RWPE1 (cell line): ENCODE results near the gene EXD1.
"Not testable (repeated sequence)": the region's sequence is repeated elsewhere in the genome, so short reads cannot be mapped to it uniquely, and the experiment has no call there.

Source experiments
- CTCF ChIA-PET: fragments of 350-600 bp; sonication (Branson Sonifier 250); formaldehyde crosslinking; extraction: SDS; loops from one replicate; lab custom pipeline; 2021; lab: Yijun Ruan, JAX
- POLR2A ChIA-PET: fragments of 400-600 bp; formaldehyde crosslinking; extraction: SDS; loops from one replicate; lab custom pipeline; 2020; ENCODE audit warnings: antibody characterized with exemption; ENCODE audit not compliant: low non-redundant PET; lab: Yijun Ruan, JAX
- DNase-seq: peaks from one replicate; pipeline ENCODE4 v3.0.0; 2012; ENCODE audit warnings: low spot score
- H3K27ac ChIP-seq: fragments of 450-650 bp; 2 replicates; pipeline ENCODE4 v1.5.1; 2017
- TF ChIP-seq, protein P1 (sequence below): fragments of 450-650 bp; conservative IDR thresholded peaks from 2 replicates; pipeline ENCODE4 v1.5.1; 2017; ENCODE audit warnings: low read depth, mild to moderate bottlenecking

Gene EXD1

DNA sequence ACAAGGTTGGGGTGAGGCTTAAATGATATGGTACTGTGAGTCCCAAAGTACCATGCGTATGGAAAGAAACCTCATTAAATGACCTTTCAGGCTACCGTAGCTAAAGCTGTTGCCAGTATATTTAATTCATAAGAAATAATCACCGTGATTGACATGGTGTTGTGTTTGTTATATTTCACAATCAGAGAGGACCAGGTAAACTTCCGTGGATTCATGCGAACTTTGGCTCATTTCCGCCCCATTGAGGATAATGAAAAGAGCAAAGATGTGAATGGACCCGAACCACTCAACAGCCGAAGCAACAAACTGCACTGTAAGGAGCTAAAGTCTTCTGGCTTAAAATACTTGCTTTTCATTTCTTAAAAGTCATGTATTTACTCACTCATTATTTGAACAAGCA lies 32.0 kb upstream of the EXD1 start:
- ChIA-PET POLR2A (no interaction called here), CTCF (no interaction called here)
- DNase-seq: no peak
- H3K27ac ChIP-seq: no peak overlapping the region
- TF ChIP-seq, protein P1, sequence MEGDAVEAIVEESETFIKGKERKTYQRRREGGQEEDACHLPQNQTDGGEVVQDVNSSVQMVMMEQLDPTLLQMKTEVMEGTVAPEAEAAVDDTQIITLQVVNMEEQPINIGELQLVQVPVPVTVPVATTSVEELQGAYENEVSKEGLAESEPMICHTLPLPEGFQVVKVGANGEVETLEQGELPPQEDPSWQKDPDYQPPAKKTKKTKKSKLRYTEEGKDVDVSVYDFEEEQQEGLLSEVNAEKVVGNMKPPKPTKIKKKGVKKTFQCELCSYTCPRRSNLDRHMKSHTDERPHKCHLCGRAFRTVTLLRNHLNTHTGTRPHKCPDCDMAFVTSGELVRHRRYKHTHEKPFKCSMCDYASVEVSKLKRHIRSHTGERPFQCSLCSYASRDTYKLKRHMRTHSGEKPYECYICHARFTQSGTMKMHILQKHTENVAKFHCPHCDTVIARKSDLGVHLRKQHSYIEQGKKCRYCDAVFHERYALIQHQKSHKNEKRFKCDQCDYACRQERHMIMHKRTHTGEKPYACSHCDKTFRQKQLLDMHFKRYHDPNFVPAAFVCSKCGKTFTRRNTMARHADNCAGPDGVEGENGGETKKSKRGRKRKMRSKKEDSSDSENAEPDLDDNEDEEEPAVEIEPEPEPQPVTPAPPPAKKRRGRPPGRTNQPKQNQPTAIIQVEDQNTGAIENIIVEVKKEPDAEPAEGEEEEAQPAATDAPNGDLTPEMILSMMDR: no peak

DNA sequence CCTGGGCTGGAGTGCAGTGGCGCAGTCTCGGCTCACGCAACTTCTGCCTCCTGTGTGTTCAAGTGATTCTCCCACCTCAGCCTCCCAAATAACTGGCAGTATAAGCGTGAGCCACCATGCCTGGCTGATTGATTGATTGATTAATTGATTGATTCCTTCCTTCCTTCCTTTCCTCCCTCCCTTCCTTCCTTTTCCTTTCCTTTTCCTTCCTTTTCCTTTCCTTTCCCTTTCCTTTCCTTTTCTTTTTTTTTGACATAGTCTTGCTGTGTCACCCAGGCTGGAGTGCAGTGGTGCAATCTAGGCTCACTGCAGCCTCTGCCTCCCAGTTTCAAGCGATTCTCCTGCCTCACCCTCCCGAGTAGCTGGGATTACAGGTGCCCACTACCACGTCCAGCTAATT lies 30.4 kb upstream of the EXD1 start:
- H3K27ac ChIP-seq, DNase-seq, POLR2A ChIA-PET, CTCF ChIA-PET: not testable (repeated sequence)

DNA sequence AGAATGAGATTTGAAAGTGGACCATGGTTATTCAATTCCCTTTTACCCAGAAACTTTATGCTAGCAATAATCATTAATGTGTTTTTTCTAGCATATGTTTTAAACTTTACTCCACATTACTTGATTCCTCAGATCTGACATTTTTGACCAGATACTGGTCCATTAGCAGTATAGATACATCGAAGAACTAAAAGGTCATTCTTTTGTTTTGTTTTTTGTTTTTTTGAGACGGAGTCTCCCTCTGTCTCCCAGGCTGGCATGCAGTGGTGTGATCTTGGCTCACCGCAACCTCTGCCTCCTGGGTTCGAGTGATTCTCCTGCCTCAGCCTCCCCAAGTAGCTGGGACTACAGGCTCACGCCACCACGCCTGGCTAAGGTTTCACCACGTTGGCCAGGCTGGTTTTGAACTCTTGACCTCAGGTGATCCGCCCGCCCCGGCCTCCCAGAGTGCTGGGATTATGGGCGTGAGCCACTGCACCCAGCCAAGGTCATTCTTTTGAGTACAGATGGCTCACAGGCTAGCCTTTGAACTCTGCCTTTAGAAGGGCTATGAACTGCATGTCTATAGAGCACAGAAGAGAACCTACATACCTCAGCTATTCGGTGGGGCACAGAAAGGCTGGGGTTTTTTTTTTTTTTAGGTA lies 29.1 kb upstream of the EXD1 start:
- TF ChIP-seq, protein P1: no peak
- no peak overlapping the region for H3K27ac ChIP-seq

DNA sequence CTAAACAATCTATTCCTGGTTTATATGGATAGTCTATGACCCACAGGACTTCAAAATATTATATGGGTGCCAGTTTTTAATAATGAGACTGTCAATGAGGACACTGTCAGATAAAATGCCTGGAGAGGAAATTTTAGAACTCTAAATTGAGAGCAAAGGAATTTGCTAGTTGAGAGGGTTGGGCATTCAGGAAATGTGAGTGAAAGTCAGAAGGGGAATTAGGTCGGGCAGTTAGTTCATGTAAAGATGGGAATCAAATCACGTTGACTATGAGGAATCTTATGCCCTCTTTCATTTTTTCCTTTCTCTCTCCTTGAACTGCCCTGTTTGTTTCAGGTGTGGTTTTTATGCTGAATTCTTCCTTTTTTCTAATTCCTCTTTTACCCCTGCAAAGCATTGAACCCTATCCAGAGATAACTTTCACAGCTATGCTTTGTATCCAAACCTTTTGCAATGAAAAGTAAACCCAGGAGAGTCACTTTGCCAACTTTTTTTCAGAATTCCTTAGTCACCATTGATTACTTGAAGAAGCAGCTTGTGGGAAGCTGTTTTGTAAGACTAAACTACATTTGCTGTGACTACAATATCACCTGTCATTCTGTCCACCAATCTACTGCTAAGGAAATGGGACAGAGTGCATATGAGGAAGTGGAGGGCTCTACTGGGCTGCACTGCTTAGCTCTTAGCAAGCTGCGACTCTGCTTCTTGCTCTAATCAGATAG lies 28.4 kb upstream of the EXD1 start:
- DNase-seq: no peak
- ChIA-PET CTCF (interaction anchor here (0.6 kb wide), 2 partner anchors 46 to 51 kb away, joined by 3 to 6 read pairs; no protein-coding TSS in a partner anchor), POLR2A (no interaction called here)
- TF ChIP-seq, protein P1: no peak
- no peak overlapping the region for H3K27ac ChIP-seq

More for the DNA sequence above, 29.1 kb upstream of the EXD1 start:
- DNase-seq: no peak
- ChIA-PET POLR2A (no interaction called here), CTCF (interaction anchor here (0.6 kb wide), 2 partner anchors 46 to 52 kb away, joined by 3 to 6 read pairs; no protein-coding TSS in a partner anchor)

DNA sequence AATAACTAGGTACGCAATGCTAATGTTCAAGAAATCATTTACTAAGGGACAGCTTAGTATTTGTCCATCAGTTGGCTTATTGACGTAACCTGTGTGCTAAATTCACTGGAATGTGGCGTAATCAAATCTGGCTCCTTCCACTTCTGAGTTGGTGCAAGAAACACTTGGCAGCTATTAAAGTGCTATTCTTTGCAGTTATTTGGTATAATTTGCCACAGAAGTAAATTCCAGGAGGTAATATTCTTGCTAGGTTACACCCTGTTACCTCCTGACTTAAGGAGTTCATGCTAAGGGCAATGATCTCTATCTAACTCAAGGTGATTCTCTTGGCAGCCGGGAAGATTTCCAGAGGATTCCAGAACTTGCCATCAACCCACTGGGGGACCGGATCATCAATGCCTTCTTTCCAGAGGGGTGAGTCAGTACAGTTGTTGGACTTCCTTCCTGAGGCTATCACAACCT lies 26.1 kb upstream of the EXD1 start:
- CTCF ChIA-PET: no interaction called here
- POLR2A ChIA-PET: no interaction called here

DNA sequence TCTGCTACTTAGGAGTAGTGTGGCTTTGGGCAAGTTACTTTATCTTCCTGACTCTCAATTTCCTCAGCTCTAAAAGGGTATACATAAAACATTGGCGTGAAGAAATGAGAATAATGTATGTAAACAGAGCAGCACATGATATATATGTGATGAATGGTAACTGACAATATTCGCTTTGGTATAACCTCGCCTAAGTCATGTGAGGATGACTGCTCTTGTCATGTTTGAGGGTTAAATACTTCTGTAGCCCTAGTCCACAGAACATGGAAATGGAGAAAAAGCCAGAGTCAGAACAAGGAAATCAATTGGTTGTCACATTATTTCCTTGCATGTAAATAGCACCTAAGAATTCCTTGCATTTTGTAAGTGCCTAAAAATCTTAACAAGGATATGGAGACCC lies 25.5 kb upstream of the EXD1 start:
- TF ChIP-seq, protein P1: no peak
- ChIA-PET CTCF (no interaction called here), POLR2A (no interaction called here)
- no peak for DNase-seq
- H3K27ac ChIP-seq: no peak overlapping the region

More for the DNA sequence above, 26.1 kb upstream of the EXD1 start:
- TF ChIP-seq, protein P1: no peak
- no peak for DNase-seq
- no peak overlapping the region for H3K27ac ChIP-seq

DNA sequence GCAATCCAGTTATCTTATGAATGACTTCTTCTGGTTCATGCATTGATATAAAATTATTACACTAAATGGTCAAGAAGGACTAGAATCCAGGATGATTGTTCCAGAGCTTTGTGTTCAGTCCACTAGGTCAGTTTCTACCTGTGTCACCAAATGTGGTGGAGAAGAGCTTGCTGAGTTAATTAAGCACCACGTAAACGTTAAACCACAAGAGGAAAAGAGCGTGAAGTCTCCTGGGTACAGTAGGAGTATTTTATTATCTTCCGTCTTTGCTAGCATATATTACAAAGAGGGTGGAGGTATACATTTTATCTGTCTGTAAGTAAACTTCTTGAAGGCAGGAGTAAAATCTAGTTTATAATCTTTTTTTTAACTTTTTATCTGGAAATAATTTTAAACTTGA lies 24.0 kb upstream of the EXD1 start:
- DNase-seq: no peak
- POLR2A ChIA-PET: no interaction called here
- CTCF ChIA-PET: interaction anchor here (0.6 to 0.9 kb wide), 3 partner anchors 10 to 1558 kb away, joined by 3 to 4 read pairs (median 4); no protein-coding TSS in a partner anchor
- TF ChIP-seq, protein P1: no peak
- no peak overlapping the region for H3K27ac ChIP-seq
